Activated T-cell treated with anti-CD3 and anti-CD28 coated beads for 4 hours (primary cell): ENCODE results near the gene FILIP1L.

Experiments used
- DNase-seq: peaks from one replicate; pipeline ENCODE4 v3.0.0-alpha.2; 2020

FILIP1L gene

DNA sequence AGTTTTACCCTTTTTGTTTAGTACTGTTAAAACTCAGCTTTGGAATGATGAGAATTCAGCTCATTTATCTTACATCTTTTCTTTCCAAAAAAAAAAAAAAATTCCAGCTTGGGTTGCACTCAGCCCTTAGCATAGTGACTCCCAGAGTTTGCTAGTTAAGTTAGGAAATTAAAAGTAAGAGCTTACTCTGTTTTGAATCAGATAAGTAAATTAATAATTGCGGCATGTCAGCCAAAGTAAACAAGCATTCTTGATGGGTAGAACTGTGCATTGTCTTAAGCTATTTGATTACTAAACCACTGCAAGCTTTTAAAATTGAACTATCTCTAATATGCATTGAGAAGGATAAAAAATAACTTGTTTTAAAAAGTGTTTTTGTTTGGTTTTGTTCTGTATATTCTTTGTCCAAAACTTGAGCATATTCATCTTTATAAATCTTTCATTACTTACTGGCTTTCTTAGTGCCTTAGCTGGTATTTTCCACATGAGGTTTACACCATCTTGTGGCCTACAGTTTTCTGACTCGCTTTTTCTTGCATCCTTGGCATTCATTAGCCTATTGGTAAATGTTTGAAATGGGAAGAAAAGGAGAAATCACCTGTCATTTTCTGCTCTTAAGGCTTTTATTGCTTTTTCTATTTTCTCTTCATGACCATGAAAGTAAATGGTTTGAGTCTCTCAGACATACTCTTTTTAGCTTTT lies 107.6 kb downstream of the FILIP1L start:
- no peak for DNase-seq

GRCh38 chr3:100005665-100006393 lies 108.5 kb downstream of the FILIP1L start:
- DNase-seq = no peak

- DNase-seq = no peak
These were observed 109.4 kb downstream of the FILIP1L start for GRCh38 chr3:100004931-100005330.

- DNase-seq = no peak
These were observed 110.4 kb downstream of the FILIP1L start for GRCh38 chr3:100003609-100004503.

- DNase-seq = no peak
These were observed 111.5 kb downstream of the FILIP1L start for GRCh38 chr3:100002599-100003350.

GRCh38 chr3:100001526-100002270 lies 112.6 kb downstream of the FILIP1L start:
- DNase-seq = no peak

DNA sequence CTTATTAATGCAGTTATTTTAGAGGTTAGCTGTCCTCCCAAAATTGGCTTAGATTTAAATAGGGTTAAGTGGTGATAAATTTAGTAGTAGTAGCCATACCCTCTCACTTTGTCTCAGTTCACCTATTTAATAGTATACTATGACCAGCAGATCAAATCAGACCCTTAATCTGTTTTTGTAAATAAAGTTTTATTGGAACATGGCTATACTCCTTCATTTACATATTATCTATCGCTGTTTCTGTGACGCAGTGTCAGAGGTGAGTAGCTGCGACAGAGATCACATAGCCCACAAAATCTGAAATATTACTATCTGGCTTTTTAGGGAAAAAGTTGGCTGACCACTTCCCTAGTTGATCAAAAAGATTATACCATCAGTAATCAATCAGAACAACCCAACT lies 113.2 kb downstream of the FILIP1L start:
- DNase-seq = no peak

- no peak for DNase-seq
These were observed 114.8 kb downstream of the FILIP1L start for GRCh38 chr3:99999536-99999935.

DNA sequence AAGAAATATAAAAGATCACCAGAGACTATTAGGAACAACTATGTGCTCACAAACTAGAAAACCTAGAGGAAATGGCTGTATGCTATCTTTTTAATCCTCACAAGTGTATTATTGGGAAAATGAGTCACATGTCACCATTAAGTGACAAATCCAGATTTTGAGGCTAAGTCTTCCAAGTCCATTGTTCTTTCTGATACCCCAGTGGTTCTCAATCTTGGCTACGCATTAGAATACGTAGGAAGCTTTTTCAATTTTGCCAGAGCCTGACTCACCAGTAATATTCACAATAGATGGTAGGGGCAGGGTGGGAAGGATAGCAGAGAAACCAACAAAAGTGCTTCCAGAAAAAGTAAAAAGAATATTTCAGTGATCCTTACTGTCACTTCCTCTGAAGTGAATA lies 117.0 kb downstream of the FILIP1L start:
- no peak for DNase-seq

DNA sequence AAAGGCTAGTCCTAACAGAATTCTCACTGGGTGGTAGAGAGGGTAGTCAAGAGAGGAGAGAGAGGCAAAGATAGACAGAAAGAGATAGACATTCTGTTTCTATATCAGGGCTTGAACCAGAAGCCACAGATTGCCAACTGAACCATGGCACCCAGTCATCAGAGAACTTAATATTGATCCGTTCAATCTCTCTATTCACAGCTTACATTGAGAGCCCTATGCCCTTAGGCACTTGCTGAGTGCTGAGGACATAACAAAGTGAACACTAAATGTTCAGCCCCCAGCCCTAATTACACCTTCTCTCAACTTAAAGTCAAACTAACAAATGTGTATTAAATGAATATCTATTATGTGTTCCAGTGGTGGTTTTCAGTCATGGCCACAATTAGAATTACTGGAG lies 124.1 kb downstream of the FILIP1L start:
- no peak for DNase-seq

- no peak for DNase-seq
These were observed 129.6 kb downstream of the FILIP1L start for GRCh38 chr3:99984668-99985067.

- no peak for DNase-seq
These were observed 130.2 kb downstream of the FILIP1L start for GRCh38 chr3:99984139-99984538.

GRCh38 chr3:99982650-99983049 lies 131.7 kb downstream of the FILIP1L start:
- DNase-seq = no peak

DNA sequence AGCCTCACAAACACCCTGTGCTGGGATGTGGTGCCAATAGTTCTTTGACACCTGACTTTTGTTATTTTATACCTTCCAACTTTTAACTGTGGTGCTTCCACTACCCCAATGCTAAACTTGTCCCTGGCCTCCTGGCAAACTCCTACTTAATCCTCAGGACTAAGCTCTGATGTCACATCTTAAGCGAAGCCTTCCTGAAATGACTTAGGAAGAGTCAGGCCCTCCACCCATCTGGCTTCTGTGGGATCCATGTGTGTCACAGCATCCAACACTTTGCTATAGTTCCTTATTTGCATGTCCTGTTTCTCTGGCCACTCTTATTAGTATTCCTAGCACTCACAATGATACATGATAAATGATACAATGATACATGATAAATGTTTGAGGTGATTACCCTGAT lies 133.2 kb downstream of the FILIP1L start:
- DNase-seq = no peak

DNA sequence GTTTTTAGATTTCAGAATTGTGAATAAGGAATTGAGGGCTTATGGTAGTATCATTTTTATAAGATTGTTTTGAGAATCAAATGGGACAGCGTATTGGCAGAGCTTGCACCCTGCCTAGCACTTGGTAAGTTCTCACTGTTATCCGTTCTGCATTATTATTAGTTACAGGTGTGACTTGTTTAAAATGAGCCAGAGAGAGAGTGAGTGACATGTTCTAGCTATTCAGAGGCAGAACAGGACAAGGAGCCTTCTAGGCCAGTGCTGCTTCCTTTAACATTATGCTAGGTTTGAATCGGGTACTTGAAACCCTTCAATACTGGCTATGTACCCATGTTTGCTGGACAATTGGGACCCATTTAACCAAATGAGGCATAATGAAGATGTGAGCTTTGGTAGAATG lies 133.7 kb downstream of the FILIP1L start:
- no peak for DNase-seq

DNA sequence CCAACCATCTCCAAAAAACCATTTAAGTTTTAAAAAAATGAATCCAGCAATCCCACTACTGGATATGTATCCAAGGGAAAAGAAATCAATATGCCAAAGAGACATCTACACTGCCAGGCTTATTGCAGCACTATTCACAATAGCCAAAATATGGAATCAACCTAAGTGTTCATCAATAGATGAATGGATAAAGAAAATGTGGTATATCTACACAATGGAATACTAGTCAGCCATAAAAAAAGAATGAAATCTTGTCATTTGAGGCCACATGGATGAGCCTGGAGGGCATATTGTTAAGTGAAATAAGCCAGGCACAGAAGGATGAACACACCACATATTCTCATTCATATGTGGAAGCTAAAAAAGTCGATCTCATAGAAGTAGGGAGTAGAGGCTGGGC lies 136.1 kb downstream of the FILIP1L start:
- no peak for DNase-seq

DNA sequence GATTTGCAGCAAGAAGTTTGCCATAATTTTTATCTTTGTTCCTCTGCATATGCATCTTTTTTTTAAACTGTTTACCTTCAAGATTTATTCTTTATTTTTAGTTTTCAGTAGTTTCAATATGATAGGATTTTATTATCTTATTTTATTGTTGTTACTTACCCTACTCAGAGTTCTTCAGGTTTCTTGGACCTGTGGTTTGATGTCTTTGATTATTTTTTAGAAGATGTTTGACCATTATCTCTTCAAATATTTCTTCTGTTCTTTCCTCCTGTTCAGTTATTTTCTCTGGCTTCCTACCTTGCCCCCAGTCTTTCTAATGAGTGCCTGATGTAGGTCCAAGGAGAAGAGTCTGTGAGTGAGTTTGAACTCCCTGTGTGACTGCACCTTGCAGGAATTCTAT lies 137.7 kb downstream of the FILIP1L start:
- no peak for DNase-seq

DNA sequence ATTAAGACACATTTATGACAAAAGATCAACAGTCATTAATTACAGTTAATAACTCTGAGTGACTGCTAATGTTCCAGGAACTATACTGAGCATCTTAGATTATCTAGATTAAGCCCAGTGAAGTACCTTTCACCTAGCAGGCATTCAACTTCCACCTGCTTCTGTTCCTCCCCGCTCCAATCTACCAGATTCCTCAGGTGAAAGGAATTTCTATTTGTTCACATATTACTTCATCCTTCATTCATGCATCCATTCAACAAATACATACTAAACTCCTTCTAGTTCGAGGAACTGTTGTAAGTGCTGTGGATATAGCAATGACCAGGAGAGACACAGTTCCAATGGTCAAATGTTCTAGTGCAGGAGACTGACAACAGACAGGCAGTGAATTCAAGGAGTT lies 139.3 kb downstream of the FILIP1L start:
- no peak for DNase-seq

DNA sequence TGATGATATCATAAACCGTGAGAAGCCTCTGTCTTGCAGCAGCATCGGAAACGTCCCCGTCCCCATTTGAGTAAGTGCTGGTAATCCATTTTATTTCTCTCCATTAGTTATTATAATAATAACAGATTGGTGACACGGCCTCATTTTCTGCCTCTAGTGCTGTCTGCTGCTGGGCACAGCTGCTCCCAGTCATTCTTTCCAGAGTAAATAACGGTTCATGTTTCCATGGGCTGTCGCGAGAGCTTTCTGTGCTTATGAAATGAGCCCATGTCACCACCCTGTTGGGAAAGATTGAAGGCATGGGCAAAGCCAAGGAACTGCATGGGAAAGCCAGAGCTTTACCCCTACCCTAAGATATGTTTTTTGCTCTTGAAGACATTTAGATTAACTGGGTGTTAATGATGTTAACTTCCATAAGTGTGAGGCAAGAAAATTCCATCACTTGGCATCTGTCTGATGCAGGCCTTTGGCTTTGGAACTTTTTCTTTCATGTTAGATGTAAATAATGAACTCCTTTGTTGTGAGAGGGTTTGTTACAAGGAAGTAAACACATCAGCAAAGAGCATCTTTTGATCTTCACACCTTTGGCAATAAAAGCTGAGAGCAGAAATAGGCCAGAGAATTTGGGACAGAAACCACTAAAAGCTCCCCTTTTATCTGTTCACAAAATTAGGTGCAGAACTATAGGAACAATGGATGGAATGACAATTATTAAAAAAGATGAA lies 141.8 kb downstream of the FILIP1L start:
- DNase-seq = no peak

GRCh38 chr3:99971761-99972160 lies 142.5 kb downstream of the FILIP1L start:
- no peak for DNase-seq

DNA sequence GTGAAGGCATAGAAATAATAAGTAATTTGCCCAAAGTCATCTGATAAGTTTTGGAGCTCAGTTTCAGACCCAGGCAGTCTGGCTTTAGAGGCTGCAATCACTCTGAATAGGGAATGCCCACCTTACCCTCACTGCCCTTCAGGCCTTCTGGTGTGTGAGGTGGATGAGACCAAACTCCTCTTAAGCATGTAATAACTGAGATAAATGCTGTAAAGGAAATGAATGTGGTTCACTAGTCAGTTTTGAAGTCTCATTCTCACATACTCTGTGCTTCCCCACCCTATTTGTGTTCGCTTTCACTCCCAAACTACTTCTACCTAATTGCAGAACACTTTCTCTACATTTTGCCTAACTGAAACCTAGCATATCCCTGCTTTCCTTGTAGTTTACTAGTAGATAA lies 144.1 kb downstream of the FILIP1L start:
- no peak for DNase-seq
